GM18861 (cell line): Measurements from ENCODE around the gene ARPP21.
"Not testable (repeated sequence)": the region's sequence is repeated elsewhere in the genome, so short reads cannot be mapped to it uniquely, and the experiment has no call there.

Experiments used
- ATAC-seq: cut with Tn5 transposase; IDR thresholded peaks from one replicate; pipeline ENCODE4 v1.9.1; 2021; ENCODE audit not compliant: unreplicated experiment

The ARPP21 gene

GRCh38 chr3:35639254-35640186 lies at the start of gene ARPP21:
Gene ARPP21, plus strand, starts transcription at chr3:35639525. Its CDS starts 42,227 bp downstream, at chr3:35681752.
- no peak for ATAC-seq

GRCh38 chr3:35592589-35593295 lies 46.6 kb upstream of the ARPP21 start:
- no peak for ATAC-seq

- ATAC-seq = no peak
Measured at GRCh38 chr3:35594739-35595138, 44.6 kb upstream of the ARPP21 start.

GRCh38 chr3:35596335-35596995 lies 42.9 kb upstream of the ARPP21 start:
- no peak for ATAC-seq

- ATAC-seq = no peak
Measured at GRCh38 chr3:35597490-35597889, 41.8 kb upstream of the ARPP21 start.

GRCh38 chr3:35598804-35599203 lies 40.5 kb upstream of the ARPP21 start:
- ATAC-seq = no peak

- no peak for ATAC-seq
Measured at GRCh38 chr3:35601959-35602358, 37.4 kb upstream of the ARPP21 start.

- ATAC-seq = no peak
Measured at GRCh38 chr3:35602395-35602936, 36.9 kb upstream of the ARPP21 start.

GRCh38 chr3:35616346-35616745 lies 23.0 kb upstream of the ARPP21 start:
- no peak for ATAC-seq

- no peak for ATAC-seq
Measured at GRCh38 chr3:35617370-35617769, 22.0 kb upstream of the ARPP21 start.

GRCh38 chr3:35620238-35620637 lies 19.1 kb upstream of the ARPP21 start:
- not testable (repeated sequence) for ATAC-seq

- no peak for ATAC-seq
Measured at GRCh38 chr3:35624698-35625097, 14.6 kb upstream of the ARPP21 start.

- no peak for ATAC-seq
Measured at GRCh38 chr3:35633332-35634124, 5.8 kb upstream of the ARPP21 start.

- ATAC-seq = no peak
Measured at GRCh38 chr3:35635407-35635806, 3.9 kb upstream of the ARPP21 start.

GRCh38 chr3:35635926-35636683 lies 3.2 kb upstream of the ARPP21 start:
- ATAC-seq = no peak

GRCh38 chr3:35638251-35638979 lies 910 bp upstream of the ARPP21 start:
- no peak for ATAC-seq

- ATAC-seq = no peak
Measured at GRCh38 chr3:35638980-35639253, 408 bp upstream of the ARPP21 start.

GRCh38 chr3:35640190-35641165 lies 1.2 kb downstream of the ARPP21 start:
- ATAC-seq = no peak
